Prostate gland (tissue), 2 donors: ENCODE results near the gene RPL15.

Experiments
- POLR2A ChIP-seq: fragments of 450-650 bp; IDR thresholded peaks from one replicate; pipeline ENCODE4 v1.6.1; 2016; ENCODE audit warnings: antibody characterized with exemption, mild to moderate bottlenecking
- POLR2AphosphoS5 ChIP-seq: sonication (generic); formaldehyde crosslinking; IDR thresholded peaks from one replicate; pipeline ENCODE4 v1.6.1; 2017; ENCODE audit warnings: antibody characterized with exemption
- TF ChIP-seq, protein P1 (sequence below), 4 experiments: fragments of 200-600 bp in 2 of 4; fragments of 450-650 bp in 2 of 4; sonication (generic) in 2 of 4; IDR thresholded peaks; 1 replicate in 3 of 4; 2 replicates in 1 of 4; pipeline ENCODE4 v1.5.1; 2016 to 2019; ENCODE audit warnings: antibody characterized with exemption in 4 of 4, mild to moderate bottlenecking in 2 of 4, moderate library complexity in 2 of 4

DNA sequence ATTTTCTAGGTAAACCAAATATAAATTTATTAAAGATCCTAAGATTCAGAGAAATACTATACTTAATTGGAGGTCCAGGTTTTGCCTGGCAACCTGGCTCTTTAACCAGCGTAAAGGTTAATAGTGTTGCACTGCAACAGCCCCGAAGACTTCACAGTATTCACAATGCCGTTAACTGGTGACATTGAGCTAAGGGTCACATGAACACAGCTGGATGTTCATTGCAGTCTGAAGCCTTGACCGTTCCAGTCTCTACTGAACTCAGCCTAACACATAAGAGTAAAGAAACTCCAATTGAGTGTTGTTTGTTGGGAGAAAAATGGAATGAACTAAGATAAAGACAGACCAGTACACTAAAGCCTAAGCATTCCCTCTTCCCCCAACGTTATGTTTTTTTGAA lies 27.0 kb upstream of the RPL15 start:
- TF ChIP-seq, protein P1, sequence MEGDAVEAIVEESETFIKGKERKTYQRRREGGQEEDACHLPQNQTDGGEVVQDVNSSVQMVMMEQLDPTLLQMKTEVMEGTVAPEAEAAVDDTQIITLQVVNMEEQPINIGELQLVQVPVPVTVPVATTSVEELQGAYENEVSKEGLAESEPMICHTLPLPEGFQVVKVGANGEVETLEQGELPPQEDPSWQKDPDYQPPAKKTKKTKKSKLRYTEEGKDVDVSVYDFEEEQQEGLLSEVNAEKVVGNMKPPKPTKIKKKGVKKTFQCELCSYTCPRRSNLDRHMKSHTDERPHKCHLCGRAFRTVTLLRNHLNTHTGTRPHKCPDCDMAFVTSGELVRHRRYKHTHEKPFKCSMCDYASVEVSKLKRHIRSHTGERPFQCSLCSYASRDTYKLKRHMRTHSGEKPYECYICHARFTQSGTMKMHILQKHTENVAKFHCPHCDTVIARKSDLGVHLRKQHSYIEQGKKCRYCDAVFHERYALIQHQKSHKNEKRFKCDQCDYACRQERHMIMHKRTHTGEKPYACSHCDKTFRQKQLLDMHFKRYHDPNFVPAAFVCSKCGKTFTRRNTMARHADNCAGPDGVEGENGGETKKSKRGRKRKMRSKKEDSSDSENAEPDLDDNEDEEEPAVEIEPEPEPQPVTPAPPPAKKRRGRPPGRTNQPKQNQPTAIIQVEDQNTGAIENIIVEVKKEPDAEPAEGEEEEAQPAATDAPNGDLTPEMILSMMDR (IDR thresholded peaks at IDR 0.05) = no peak
- TF ChIP-seq POLR2A = no peak
- no peak for TF ChIP-seq POLR2AphosphoS5
